Stimulated activated CD8-positive, alpha-beta memory T cell treated with anti-CD3 and anti-CD28 coated beads, Interleukin-4, amount 100 ng/mL, for 24 hours (primary cell): ENCODE data around the gene OLFML2A.
"Not testable (repeated sequence)": the region's sequence is repeated elsewhere in the genome, so short reads cannot be mapped to it uniquely, and the experiment has no call there.

Source experiments
- DNase-seq: peaks from one replicate; pipeline ENCODE4 v3.0.0-alpha.2; 2020; ENCODE audit warnings: low read depth

Gene OLFML2A

DNA sequence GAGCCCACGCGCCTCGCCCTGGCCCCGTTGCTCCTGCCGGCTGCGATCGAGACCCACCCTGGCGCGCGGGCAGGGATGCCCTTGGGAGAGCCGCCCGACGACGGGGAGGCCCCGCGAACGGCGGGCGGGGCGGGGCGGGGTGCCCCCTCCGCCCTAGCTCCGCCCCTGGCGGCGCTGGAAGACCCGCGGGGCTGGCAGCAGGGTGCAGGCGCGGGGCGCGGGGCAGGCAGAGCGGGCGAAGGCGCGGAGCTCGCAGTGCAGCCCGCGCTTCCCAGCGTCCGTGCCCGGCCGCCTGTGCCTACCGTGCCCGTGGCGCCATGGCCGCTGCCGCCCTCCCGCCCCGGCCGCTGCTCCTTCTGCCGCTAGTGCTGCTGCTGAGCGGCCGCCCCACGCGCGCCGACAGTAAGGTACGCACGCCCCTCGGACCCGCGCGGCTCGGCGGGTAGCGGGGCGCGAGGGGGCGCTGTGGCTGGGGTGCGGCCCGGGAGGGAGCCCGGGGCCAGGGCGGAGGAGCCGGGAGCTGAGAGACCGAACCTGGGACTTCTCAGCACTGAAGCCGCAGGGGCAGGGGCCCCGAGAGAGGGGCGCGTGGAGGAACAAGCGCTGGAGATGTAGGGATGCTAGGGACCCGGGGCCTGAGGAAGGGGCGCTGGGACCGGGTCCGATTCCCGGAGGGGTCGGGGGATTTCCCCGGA is at the start of gene OLFML2A:
OLFML2A (plus strand) TSS at position 180 of the 695 bp plus-strand sequence; CDS start at position 318, 138 bp downstream.
- DNase-seq: no peak

DNA sequence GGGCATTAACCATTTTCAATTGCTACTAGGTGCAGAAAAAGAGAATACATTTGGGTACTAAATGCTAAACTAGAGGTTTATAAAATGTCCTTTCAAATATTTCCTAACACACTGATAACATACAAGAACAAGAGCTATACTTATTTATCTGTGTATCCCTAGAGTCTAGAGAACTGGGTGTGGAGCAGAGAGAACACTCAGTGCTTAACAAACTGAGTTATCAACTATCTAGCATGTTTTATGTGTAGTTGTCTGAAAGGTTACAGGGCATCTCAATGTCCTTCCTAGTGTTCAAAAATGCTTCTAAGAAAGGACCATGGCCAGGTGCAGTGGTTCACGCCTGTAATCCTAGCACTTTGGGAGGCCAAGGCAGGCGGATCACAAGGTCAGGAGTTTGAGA is 46.2 kb upstream of the OLFML2A start:
- no peak for DNase-seq

DNA sequence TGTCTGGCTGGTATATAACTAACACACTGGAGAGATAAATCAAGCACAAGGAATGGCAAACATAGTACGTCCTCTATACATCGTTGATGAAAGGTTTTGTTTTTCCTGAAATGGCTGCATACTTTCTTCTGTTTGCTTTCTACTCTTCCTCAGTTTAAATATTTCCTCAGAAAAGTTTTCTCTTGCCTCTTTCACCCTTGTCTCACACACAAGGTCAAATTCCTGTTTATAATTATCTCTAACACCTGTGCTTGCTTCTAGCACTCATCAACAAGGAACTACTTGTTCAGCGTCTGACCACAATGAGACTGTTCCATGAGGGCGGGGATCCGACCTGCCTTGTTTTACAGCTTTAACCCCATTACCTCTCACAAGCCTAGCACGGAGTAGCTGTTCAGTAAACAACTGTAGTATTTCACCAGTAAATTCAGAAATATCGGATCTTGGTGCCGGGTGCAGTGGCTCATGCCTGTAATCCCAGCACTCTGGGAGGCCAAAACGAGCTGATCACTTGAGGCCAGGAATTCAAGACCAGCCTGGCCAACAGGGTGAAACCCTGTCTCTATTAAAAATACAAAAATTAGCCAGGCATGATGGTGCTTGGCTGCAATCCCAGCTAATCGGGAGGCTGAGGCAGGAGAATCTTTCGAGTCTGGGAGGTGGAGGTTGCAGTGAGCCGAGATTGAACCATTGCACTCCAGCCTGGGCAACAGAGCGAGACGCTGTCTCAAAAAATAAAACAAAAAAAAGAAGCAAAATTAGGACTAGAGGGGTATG is 42.8 kb upstream of the OLFML2A start:
- DNase-seq: no peak

GRCh38 chr9:124734741-124735083 is 42.2 kb upstream of the OLFML2A start:
- not testable (repeated sequence) for DNase-seq

- no peak for DNase-seq
Observed at GRCh38 chr9:124735121-124735520, 41.8 kb upstream of the OLFML2A start.

GRCh38 chr9:124738075-124738474 is 38.9 kb upstream of the OLFML2A start:
- not testable (repeated sequence) for DNase-seq

DNA sequence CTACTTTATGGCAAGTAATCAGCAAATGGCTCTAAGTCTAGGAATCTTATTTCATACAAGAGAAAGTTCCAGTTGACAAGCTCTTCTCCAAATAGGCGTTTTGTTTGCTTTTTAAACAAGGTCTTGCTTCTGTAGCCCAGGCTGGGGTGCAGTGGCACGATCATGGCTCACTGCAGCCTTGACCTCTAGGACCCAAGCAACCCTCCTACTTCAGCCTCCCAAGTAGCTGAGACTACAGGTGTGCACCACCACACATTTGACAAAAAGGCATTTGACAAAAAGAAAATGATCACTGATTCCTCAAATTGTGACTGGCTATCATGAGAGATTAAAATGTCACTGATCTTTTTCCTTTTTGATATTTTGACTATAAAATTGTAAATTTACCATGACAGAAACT is 37.6 kb upstream of the OLFML2A start:
- DNase-seq: no peak

DNA sequence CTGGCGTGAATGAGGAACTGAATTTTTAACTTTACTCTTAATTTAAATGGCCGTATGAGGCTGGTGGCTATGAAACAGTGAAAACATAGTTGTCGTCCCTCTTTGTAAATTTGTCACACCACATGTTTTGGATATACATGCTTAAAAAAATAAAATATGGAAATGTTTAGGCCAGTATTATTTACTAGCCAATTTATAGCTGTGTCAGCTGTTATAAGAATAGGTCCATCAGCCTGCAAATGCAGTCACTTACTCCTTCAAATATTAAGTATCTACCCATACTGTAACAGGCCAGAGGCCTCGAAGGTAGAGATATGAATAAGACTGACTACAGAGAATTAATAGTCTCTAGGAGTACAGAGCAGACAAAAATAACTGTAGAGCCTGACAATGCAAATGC is 35.8 kb upstream of the OLFML2A start:
- DNase-seq: no peak

DNA sequence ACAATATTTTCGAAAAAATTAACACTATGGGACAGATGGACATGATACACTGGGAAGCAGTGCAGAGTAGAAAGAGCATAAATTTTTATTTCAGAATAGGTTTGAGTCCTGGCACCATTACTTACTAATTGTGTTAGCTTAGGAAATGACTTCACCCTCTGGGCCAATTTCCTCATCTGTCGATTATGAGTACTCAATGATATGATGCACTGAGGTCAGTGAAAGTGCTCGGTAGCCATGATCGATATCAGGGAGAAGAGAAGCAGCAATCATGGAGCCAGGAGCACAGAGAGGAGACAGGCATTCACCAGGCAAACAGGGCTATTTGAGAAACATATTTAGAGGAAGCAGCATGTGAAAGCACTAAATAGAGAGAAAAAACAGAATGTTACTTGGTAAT is 35.3 kb upstream of the OLFML2A start:
- no peak for DNase-seq

DNA sequence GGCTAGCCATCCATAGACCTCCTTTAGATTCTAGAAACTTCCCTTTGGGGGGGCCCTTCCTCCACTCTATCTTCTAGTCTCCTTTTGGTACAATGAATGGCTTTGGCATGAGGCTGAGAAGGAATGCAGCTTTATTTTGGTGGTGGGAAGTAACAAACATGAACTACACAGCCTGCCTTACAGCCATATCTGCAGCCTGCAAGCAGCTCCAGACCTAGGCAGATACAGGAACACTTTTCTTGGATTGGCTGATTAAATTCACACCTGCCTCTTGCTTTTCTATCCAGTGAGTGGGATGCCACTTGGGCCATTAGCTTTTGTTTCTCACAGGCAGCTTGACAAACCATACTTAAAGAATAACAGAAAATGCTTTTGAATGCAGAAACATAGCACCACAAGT is 34.0 kb upstream of the OLFML2A start:
- no peak for DNase-seq

DNA sequence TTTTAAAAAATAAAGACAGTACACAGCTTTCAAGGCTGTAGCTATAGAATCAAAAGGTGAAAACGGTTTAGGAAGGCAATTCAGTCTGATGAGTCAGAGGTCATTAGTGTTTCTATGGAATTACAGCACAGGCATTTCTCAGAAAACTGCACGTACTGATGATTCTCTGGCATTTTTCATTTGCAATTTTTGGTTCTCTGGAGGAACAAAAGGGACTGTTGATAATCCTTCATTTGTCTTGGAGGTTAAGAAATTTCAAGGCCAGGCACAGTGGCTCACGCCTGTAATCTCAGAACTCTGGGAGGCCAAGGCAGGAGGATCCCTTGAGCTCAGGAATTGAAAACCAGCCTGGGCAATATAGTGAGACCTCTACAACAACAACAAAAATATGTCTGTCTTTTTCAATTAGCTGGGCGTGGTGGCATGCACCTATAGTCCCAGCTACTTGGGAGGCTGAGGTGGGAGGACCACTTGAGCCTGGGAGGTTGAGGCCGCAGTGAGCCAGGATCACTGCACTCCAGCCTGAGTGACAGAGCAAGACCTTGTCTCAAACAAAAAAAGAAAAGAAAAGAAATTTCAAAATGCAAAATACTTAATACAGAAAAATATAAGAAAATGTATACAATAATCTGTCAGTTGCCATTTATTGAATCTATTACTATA is 33.1 kb upstream of the OLFML2A start:
- DNase-seq: no peak

- DNase-seq: no peak
Observed at GRCh38 chr9:124747065-124747464, 29.9 kb upstream of the OLFML2A start.

GRCh38 chr9:124749284-124749683 is 27.6 kb upstream of the OLFML2A start:
- no peak for DNase-seq

DNA sequence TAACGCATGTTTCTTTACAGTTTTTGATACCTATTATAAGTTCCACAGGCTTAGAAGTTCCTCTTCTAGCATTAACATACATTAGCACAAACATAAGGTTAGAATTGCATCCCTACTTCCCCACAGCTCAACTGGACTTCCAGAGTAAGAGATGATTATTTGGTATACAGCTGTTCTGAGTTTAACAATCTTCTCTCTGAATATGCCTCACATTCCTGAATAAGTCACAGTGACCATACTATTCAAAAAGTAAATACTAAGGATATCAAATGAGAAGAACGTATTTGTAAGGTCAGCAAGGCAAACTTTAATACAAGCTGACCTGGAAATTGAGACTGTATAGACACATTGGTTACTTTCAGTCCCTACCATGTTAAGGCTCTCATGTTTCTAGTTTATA is 27.2 kb upstream of the OLFML2A start:
- no peak for DNase-seq

DNA sequence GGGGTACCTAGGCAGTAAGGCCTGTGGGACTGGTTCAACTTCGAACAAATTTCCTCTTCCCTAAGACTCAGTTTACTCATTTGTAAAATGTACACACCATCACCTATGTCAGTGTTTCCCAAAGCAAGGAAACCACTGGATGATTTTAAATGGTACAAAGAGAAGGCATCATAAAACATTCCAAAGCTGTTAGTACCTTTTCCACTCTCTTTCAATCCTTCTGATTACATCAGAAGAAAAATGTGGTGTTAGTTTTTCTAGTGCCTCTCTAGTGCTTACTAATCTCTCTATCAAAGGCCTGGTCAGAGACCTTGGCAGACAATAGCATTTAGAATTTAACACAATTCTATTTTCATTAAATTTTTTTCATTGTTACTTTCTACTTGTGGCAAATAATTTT is 24.0 kb upstream of the OLFML2A start:
- DNase-seq: no peak

- DNase-seq: no peak
Observed at GRCh38 chr9:124754289-124754688, 22.6 kb upstream of the OLFML2A start.

- no peak for DNase-seq
Observed at GRCh38 chr9:124755061-124755460, 21.9 kb upstream of the OLFML2A start.

- no peak for DNase-seq
Observed at GRCh38 chr9:124756011-124756410, 20.9 kb upstream of the OLFML2A start.

- DNase-seq: no peak
Observed at GRCh38 chr9:124757616-124758015, 19.3 kb upstream of the OLFML2A start.

GRCh38 chr9:124758061-124758460 is 18.9 kb upstream of the OLFML2A start:
- DNase-seq: no peak

- DNase-seq: no peak
Observed at GRCh38 chr9:124758691-124759090, 18.2 kb upstream of the OLFML2A start.

- no peak for DNase-seq
Observed at GRCh38 chr9:124759327-124759726, 17.6 kb upstream of the OLFML2A start.

DNA sequence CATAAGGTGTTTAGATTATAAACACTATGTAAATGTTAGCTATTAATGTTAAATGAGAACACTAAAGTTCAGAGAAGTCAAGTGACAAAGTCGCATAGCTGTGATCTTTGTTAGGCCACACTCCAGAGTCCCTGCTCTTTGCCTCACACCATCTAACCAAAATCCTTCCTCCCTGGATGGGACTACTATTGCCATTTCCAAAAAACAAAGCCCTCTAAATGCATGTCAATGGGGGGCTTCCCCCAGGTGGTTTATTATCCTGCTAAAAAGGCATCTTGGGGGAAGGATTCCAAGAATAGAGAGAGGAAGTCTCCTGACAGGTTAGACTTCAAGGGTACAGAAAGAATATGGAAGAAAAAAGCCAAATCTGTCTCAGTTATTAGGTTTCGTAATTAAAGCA is 16.2 kb upstream of the OLFML2A start:
- DNase-seq: no peak
